Fibroblast of skin of right biceps (primary cell): ENCODE measurements around the gene SPTBN2.
"Not testable (repeated sequence)": the region's sequence is repeated elsewhere in the genome, so short reads cannot be mapped to it uniquely, and the experiment has no call there.

ENCODE experiments used
- DNase-seq: peaks from one replicate; pipeline ENCODE4 v3.0.0-alpha.2; 2013

Gene SPTBN2

GRCh38 chr11:66680966-66681645, 47.9 kb downstream of the SPTBN2 start:
- DNase-seq: no peak

- DNase-seq: peak; percentile 95
Measured at GRCh38 chr11:66677599-66678375, 51.2 kb downstream of the SPTBN2 start, which contains the start of gene RBM4B. TSS of gene RBM4B (minus strand) at chr11:66677887. CDS start at chr11:66677079, 808 bp downstream.

DNA sequence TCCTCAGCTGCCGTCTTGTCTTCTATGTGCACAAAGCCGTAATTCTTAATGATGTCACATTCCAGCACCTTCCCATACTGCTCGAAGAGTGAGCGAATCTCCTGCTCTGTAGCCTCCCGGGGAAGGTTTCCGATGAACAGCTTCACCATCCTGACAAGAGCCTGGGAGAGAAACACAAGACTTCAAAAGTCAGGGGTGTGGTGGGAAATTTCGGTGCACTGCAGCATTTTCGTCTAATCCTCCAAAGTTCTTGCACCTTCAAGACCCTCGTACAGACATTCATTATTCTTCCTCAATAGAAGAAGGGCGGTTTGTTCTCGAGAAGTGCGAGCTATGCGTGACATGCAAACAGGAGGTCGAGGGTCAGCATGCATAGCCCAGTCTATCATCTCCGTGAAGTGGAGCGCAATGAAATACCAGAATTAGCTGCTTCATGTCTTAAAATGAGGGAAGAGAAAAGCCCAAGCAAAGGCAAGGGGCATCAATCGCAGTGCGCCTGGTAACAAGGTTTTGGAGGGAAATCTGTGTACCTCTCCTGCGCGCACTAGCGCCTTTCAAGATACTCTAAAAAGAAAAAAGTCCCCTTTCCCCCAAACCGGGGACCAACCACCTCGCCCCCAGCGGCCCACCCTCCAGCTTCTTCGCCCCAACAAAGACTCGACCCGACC, 52.0 kb downstream of the SPTBN2 start:
- DNase-seq: no peak

GRCh38 chr11:66676282-66676919, 52.6 kb downstream of the SPTBN2 start:
- DNase-seq: no peak

DNA sequence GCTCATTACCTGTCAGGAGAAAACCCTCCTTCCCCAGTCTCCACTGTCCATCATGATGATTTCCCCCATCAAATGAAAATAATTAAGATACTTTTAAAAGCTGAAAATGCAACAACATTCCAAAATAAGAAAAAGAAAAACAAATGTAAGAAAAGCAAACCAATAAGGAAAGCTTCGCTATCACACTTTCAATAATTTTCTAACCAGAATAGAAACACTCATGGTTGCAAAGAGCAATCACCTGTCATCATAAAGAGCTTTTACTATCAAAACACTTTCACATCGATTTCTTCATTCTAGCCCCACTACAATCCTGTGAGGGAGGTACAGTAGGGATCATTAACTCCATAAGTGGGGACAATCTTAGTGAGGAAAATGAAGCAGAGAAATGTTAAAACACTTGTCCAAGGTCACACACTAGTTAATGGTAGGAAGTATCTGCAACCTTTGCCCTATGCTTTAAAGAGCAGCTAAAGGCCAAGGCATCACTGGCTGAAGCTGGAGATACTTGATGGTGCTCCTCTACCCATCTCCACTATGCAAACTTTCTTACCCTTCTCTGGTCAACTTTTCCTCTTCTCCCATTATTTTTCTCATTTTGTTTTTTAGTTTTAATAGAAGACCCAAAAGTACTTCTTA, 53.9 kb downstream of the SPTBN2 start:
- no peak for DNase-seq

GRCh38 chr11:66670816-66671215, 58.2 kb downstream of the SPTBN2 start:
- no peak for DNase-seq

- no peak for DNase-seq
Measured at GRCh38 chr11:66665369-66665768, 63.6 kb downstream of the SPTBN2 start.

GRCh38 chr11:66663741-66664296, 65.2 kb downstream of the SPTBN2 start:
- no peak for DNase-seq

DNA sequence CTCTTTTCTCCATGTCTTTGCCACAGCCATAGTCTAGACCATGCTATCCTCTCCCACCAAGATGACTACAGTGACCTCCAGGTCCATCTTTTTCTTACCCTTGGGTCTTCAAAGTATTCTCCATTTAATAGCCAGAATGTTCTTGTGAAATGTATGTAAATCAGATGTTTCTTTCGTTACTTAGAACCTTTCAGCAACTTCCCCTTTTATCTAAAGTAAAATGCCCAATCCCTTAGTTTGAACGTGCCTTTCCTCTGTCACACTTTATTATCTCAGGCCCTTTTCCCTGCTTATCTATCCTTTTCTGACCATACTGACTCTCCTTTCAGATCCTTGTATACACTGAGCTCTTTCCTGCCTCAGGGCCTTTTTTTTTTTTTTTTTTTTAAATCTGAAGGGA, 69.3 kb downstream of the SPTBN2 start:
- DNase-seq: no peak

- DNase-seq: no peak
Measured at GRCh38 chr11:66653123-66653522, 75.9 kb downstream of the SPTBN2 start.

DNA sequence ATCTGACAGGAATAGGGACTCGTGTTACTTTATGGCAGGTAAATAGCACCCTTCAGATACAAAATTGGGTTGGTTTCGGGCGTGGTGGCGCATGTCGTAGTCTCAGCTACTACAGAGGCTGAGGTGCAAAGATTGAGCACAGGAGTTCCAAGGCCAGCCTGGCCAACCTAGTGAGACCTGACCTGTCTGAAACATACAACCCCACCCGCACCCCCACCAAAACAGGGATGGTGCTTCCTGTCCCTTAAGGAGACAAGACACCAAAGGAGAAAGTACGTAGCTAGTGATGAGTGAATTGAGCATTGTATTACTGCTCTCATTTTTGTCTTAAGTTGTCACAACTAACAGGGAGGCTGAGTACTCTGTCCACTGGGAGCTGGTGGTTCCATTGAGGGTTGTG, 76.4 kb downstream of the SPTBN2 start:
- no peak for DNase-seq

- no peak for DNase-seq
Measured at GRCh38 chr11:66651016-66651415, 78.0 kb downstream of the SPTBN2 start.

DNA sequence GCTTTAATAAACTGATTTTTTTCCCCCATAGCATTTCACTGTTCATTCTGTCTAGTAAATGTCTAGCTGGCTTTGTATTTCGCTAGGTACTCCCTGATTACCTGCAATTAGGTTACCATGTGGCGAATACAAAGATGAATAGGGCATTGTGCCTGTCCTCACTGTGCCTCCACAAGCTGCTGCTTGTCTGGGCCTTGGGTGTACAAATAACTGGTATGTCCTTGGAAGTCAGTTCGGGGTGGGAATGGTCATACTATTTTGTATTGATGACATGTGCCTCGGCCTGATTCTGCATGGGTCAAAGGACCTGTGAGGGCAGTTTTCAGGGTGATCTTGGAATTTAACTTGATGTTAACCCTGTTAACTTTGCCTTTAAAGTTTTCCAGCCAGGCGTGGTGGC, 79.1 kb downstream of the SPTBN2 start:
- DNase-seq: no peak

GRCh38 chr11:66646828-66647227, 82.2 kb downstream of the SPTBN2 start:
- no peak for DNase-seq

DNA sequence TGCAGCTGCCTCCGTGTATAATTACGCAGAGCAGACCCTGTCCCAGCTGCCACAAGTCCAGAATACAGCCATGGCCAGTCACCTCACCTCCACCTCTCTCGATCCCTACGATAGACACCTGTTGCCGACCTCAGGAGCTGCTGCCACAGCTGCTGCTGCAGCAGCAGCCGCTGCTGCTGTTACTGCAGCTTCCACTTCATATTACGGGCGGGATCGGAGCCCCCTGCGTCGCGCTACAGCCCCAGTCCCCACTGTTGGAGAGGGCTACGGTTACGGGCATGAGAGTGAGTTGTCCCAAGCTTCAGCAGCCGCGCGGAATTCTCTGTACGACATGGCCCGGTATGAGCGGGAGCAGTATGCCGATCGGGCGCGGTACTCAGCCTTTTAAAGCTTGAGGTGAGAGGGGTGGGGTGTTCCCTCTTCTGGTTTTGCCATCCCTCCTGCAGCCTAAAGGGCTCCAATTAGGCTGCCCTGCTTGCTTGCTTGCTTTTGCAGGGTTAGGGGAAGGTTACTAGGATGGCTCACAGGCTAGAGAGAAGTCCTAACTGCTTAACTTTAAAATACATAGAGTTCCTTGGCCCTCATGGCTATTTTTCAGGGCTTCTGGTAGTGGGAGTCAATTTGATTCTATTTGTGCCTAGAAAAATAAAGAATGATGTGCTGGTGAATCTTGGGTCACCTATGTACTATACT, 85.1 kb downstream of the SPTBN2 start:
- no peak for DNase-seq

DNA sequence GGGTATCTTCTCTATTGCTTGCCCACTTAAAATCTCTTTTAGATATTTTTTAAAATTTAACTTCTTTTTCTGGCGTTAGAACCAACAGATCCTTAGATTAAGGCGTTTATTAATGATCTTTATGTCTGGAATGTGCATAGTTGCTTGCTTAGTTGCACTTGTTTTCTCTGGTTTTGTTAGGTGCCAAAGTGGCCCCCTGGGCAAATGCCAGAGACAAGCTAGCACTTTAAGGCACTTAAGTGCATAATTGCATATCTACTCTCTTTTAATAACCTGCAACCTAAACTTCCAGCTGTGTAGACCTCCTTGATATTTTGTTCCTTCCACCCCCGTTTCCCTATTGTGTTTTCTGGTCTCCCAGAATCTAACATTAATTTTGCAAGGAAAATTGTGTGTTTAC, 87.2 kb downstream of the SPTBN2 start:
- peak; percentile 35 for DNase-seq

- not testable (repeated sequence) for DNase-seq
Measured at GRCh38 chr11:66639814-66640340, 89.1 kb downstream of the SPTBN2 start.

DNA sequence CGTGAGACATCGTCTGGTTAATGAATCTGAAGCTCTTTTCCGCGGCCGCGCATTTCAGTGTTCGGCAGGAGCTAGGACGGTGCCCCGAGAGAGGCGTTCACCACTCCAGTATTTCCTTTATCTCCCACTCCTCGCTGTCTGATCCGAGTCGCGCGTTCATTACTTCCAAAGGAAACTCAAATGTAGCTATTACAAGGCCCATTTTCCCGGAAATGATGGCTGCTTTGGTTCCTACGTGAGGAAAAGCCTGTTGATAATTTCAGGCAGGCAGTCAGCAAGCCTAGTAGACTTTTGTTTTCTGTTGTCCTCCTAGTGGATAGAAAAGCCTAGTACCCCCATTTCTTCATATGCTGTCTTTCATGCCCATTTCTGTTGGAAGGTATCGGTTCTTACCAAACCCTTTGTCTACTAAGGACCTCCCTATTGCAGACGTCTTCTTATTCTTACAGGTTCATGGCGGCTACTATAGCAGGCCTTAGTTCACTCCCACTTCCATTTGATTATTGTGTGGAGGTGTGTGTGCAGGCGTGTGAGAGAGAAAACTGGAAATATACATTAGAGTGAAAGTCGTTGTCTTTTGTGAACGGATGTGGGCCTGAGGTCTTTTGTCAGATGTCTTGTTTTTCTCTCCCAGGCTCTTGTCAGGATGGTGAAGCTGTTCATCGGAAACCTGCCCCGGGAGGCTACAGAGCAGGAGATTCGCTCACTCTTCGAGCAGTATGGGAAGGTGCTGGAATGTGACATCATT, 89.8 kb downstream of the SPTBN2 start:
- DNase-seq: peak; percentile 33

GRCh38 chr11:66638177-66639065, 90.6 kb downstream of the SPTBN2 start, which contains the start of gene RBM4:
TSS of gene RBM4 (plus strand) at chr11:66638703. CDS start at chr11:66639712, 1,009 bp downstream.
- DNase-seq: peak; percentile 100
